ENCODE measurements around the gene HOXD1. TPM values are rescaled to one million over a fixed set of nuclear protein-coding genes. Genes with fewer than 3 reads are reported as not detected.

HOXD1 gene
- total and polyA plus RNA-seq, 8 donors: 0.08 to 0.29 (median 0.20) TPM

GRCh38 chr2:176171351-176172006 lies 17.0 kb upstream of the HOXD1 start:
- intact Hi-C loops (cut with DNase I): no loop called here
- no peaks in the 10 kb centered on the region for H3K36me3 ChIP-seq
- TF ChIP-seq CTCF (IDR thresholded peaks at IDR 0.05): no peak
- peak in 1 of 6 donors; percentile 54 for DNase-seq
- no peak for FAIRE-seq
- H3K4me3 ChIP-seq: no peak overlapping the region
- H3K27ac ChIP-seq: no peak overlapping the region
- ATAC-seq: peak in 1 of 4 donors; percentile 16
- H3K27me3 ChIP-seq: peaks cover 0 to 50% (median 12%) of the 10 kb centered on the region in 4 donors
- WGBS, 2 donors: 13 to 14% methylated on average over 45 to 51 of the region's 51 CpGs
- H3K9me3 ChIP-seq: no peaks in the 10 kb centered on the region
- H3K4me1 ChIP-seq: peaks cover 0 to 3% (median 0%) of the 10 kb centered on the region in 3 donors

DNA sequence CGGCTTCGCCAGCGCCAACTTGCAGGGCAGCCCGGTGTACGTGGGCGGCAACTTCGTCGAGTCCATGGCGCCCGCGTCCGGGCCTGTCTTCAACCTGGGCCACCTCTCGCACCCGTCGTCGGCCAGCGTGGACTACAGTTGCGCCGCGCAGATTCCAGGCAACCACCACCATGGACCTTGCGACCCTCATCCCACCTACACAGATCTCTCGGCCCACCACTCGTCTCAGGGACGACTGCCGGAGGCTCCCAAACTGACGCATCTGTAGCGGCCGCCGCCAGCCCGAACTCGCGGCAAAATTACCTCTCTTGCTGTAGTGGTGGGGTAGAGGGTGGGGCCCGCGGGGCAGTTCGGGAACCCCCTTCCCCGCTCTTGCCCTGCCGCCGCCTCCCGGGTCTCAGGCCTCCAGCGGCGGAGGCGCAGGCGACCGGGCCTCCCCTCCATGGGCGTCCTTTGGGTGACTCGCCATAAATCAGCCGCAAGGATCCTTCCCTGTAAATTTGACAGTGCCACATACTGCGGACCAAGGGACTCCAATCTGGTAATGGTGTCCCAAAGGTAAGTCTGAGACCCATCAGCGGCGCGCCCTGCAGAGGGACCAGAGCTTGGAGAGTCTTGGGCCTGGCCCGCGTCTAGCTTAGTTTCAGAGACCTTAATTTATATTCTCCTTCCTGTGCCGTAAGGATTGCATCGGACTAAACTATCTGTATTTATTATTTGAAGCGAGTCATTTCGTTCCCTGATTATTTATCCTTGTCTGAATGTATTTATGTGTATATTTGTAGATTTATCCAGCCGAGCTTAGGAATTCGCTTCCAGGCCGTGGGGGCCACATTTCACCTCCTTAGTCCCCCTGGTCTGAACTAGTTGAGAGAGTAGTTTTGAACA lies 16.2 kb upstream of the HOXD1 start:
- TF ChIP-seq CTCF (IDR thresholded peaks at IDR 0.05): no peak
- WGBS, 2 donors: 16 to 18% methylated on average over 53 to 60 of the region's 60 CpGs
- H3K4me1 ChIP-seq: peaks cover 0 to 3% (median 0%) of the 10 kb centered on the region in 3 donors
- no peak for ATAC-seq
- no peak for DNase-seq
- peaks cover 0 to 56% (median 16%) of the 10 kb centered on the region in 4 donors for H3K27me3 ChIP-seq
- no peak overlapping the region for H3K4me3 ChIP-seq
- H3K36me3 ChIP-seq: no peaks in the 10 kb centered on the region
- H3K9me3 ChIP-seq: no peaks in the 10 kb centered on the region
- no peak overlapping the region for H3K27ac ChIP-seq
- no peak for FAIRE-seq
- intact Hi-C loops (cut with DNase I): no loop called here

DNA sequence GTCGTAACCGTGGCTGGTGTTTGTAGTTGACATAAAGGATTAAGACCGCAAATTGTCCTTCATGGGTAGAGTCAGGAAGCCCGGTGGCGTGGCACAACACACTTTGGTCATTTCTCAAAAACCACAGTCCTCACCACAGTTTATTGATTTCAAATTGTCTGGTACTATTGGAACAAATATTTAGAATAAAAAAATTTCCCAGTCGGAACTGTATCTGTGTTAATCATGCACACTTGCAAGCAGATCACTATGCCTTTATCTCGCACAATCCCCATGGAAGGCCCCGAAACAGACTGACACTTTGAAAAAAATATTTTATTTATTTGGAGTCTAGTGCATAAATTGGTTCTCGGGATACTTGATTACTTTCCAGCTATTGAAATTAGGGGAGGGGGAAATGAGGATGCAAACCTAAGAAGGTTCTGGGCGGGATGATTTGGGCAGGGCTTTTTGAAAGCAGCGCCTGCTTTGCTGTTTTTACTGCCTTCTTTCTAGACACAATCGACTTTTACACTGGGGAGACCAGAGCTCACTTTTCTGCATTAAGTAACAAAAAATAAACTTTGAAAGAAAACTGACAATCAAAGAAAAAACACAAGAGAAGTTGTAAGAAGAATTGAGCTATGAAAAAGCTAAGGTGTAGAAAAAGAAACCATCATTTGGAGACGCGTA lies 15.4 kb upstream of the HOXD1 start:
- intact Hi-C loops (cut with DNase I): no loop called here
- Histone ChIP-seq H3K27me3 (peaks cover 0 to 57% (median 17%) of the 10 kb centered on the region in 4 donors), H3K4me3 (no peak overlapping the region), H3K36me3 (no peaks in the 10 kb centered on the region), H3K27ac (no peak overlapping the region), H3K9me3 (no peaks in the 10 kb centered on the region), H3K4me1 (peaks cover 0 to 3% (median 0%) of the 10 kb centered on the region in 3 donors)
- DNase-seq: no peak
- TF ChIP-seq CTCF (IDR thresholded peaks at IDR 0.05): no peak
- no peak for FAIRE-seq
- WGBS, 2 donors: 21 to 25% methylated on average over 14 of the region's 14 CpGs
- ATAC-seq: no peak

DNA sequence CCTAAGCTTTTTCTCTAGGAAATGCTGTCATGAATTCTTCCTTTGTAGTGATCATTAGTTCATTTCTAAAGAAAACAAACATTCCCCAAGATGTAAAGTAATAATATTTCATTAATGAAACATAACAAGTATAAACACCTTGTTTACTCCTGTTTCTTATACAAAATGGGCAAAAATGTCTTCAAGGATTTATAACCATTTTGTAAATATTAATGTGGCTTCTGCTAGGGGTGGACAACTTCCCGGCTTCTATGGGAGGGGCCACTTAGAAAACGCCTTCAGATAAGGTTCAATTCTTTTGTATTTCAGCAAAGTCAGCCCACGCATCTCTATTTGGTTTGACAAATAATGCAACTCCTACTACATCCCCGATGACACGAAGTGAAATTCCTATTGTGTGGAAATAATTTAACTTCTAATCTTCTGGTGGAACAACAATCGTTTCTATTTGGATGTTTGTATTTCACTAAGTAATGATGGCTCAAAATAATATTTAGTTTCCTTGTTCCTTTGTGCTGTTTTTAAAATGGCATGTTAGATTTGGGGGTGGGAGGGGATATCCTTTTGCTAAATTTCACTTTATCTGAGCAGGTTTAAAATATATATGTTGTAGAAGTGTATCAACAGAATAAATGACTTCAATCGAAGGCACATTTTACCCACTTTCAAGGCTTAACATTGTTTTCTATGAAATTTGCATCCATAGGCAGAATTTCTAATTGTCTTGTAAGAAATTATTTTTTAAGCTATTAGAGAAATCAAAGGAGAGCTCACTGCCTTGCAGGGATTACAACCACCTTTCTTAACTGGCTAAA lies 14.7 kb upstream of the HOXD1 start:
- H3K4me1 ChIP-seq: peaks cover 0 to 3% (median 0%) of the 10 kb centered on the region in 3 donors
- H3K36me3 ChIP-seq: no peaks in the 10 kb centered on the region
- TF ChIP-seq CTCF (IDR thresholded peaks at IDR 0.05): no peak
- ATAC-seq (no peak), DNase-seq (no peak), FAIRE-seq (no peak)
- H3K9me3 ChIP-seq: no peaks in the 10 kb centered on the region
- no peak overlapping the region for H3K4me3 ChIP-seq
- WGBS, 2 donors: 9 to 10% methylated on average over 7 of the region's 7 CpGs
- H3K27ac ChIP-seq: no peak overlapping the region
- intact Hi-C loops (cut with DNase I): no loop called here
- H3K27me3 ChIP-seq: peaks cover 0 to 61% (median 14%) of the 10 kb centered on the region in 4 donors

Data from pancreas (tissue), 10 donors.